ACC112 (cell line): ENCODE results near the gene CNKSR3.
A peak's percentile ranks its signal among the peaks of the same experiment; 100 is the strongest.

Experiments used
- H2AFZ ChIP-seq: fragments of 200-600 bp; sonication (generic); one replicate; pipeline ENCODE4 v1.6.0; 2017; ENCODE audit warnings: antibody characterized with exemption, low read length; ENCODE audit not compliant: unreplicated experiment
- H3K27ac ChIP-seq: fragments of 200-600 bp; sonication (generic); 2 replicates; pipeline ENCODE4 v1.5.1; 2014; ENCODE audit warnings: low read depth, mild to moderate bottlenecking, antibody characterized with exemption, low read length, moderate library complexity
- H3K27me3 ChIP-seq: fragments of 200-600 bp; sonication (generic); 2 replicates; pipeline ENCODE4 v1.6.1; 2014; ENCODE audit warnings: mild to moderate bottlenecking, antibody characterized with exemption, low read length, moderate library complexity, mixed read lengths; ENCODE audit not compliant: insufficient read depth
- H3K36me3 ChIP-seq: fragments of 200-600 bp; sonication (generic); 2 replicates; pipeline ENCODE4 v1.6.1; 2016; ENCODE audit warnings: mild to moderate bottlenecking, antibody characterized with exemption, low read length, moderate library complexity, mixed read lengths; ENCODE audit not compliant: insufficient read depth
- H3K4me1 ChIP-seq: fragments of 200-600 bp; sonication (generic); one replicate; pipeline ENCODE4 v1.6.1; 2016; ENCODE audit warnings: low read length, mixed read lengths; ENCODE audit not compliant: insufficient read depth, unreplicated experiment, control insufficient read depth
- H3K4me3 ChIP-seq: fragments of 200-600 bp; sonication (generic); 2 replicates; pipeline ENCODE4 v1.5.1; 2014; ENCODE audit warnings: mild to moderate bottlenecking, low read depth, low read length
- H3K79me2 ChIP-seq: fragments of 200-600 bp; sonication (generic); one replicate; pipeline ENCODE4 v1.6.0; 2016; ENCODE audit warnings: low read length; ENCODE audit not compliant: control insufficient read depth, unreplicated experiment, insufficient read depth

CNKSR3 gene

DNA sequence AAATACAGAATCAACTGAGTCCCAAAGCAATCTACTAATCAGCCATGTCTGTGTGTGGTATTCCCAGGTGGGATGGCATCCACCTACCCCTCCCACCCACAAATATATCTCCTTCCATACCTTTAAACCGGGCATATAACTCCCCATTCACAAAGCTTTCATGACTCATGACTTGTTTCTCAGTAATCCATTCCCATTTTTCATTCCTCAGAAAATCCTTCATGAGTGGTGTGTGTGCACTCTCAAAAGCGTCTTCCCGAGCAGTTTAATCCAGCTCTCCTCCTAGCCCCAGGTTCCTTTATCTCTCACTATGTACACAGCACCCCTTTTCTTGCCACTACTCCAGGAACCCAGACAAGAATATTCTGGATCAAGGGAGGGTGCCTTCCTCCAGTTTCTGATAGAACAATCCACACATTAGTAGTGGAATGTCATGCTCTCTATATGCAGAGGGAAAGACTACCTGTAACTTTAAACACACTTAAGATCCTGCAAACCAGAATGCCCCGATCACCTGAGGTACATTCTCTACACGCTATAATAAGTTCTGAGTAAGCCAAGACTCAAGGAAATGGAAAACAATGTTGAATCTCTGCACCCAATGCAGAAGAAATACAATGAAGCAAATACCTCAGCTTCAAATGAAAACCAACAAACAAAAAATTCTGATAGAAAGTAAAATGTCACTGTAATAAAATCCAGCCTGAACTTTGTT is 98.2 kb downstream of the CNKSR3 start:
- Histone ChIP-seq H3K4me1 (peaks cover 18% of the 10 kb centered on the region), H3K27me3 (no peaks in the 10 kb centered on the region), H3K36me3 (0 out of 2 replicates have a peak, but pooled peaks cover 3% of the 10 kb centered on the region), H2AFZ (no peak overlapping the region), H3K79me2 (no peaks in the 10 kb centered on the region), H3K27ac (no peak overlapping the region), H3K4me3 (no peak overlapping the region)

DNA sequence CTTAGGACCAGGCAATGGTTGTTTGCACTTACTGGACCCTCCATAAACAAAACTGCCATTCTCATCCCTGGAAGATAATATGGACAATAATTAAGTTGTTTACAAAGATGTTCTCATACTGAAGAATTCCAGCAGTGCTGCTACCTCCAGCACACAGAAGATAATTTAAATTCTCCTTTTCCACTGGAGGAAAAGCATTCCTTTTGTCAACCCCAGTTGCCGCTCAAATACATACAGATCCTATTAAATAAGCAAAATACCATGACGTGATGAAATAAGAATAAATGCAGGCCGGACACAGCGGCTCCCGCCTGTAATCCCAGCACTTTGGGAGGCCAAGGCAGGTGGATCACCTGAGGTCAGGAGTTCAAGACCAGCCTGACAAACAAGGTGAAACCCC is 99.4 kb downstream of the CNKSR3 start:
- 0 out of 2 replicates have a peak, but pooled peaks cover 3% of the 10 kb centered on the region for H3K36me3 ChIP-seq
- peak overlapping the region; percentile 83 for H3K27ac ChIP-seq
- H3K27me3 ChIP-seq: no peaks in the 10 kb centered on the region
- H3K4me1 ChIP-seq: peaks cover 18% of the 10 kb centered on the region
- H3K4me3 ChIP-seq: peak overlapping the region; percentile 60
- H3K79me2 ChIP-seq: no peaks in the 10 kb centered on the region
- peak overlapping the region; percentile 74 for H2AFZ ChIP-seq

DNA sequence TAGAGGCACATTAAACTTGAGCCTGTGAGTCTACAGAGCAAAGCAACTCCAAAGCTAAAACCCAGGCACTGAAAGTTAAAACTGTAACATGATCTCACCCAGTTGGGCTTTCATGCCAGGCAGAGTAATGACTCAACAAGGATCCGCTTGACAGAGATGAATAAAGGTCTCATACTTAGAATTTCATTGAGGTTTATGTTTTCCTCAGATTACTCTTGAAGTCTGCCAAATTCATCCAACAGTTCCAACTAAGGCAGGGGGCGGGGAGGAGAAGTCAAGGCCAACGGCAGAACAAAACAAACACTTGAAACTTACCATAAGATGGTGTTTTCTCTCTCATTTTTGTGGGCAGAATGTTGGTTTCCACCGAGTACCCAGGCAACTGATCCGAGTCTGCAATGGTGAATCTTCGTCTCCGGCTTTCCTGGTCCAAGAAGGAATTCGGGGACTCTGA is 99.8 kb downstream of the CNKSR3 start:
- peak overlapping the region; percentile 74 for H2AFZ ChIP-seq

DNA sequence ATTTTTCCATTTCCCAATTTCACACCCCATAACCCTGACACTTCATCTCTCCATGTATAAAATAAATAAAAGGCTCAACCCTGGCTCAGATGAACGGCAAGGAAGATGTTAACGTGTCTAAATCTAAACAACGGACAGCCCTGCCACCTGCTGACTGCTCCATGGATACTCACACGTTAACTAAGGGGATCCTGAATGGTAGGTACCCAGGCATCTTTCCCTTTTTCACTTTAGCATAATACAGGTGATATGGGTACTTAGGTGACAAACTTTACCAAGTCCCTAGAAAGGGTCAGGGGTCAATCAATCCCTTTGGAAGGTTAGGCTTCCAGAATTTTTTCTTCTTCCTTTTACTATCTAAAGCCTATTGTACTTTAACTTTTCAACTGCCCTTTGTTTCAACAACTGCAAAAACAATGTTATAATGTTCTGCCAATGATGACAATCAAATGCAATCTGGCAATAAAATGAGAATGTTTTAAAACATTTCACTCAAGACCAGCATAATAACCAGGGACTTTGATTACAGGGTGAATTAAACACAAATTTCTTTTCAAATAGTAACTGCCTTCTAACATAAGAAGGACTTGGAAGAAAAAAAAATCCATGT is 101.5 kb downstream of the CNKSR3 start:
- no peak overlapping the region for H3K27ac ChIP-seq
- H3K4me3 ChIP-seq: no peak overlapping the region
- no peaks in the 10 kb centered on the region for H3K27me3 ChIP-seq
- no peak overlapping the region for H2AFZ ChIP-seq
- 0 out of 2 replicates have a peak, but pooled peaks cover 3% of the 10 kb centered on the region for H3K36me3 ChIP-seq
- H3K4me1 ChIP-seq: peaks cover 37% of the 10 kb centered on the region
- H3K79me2 ChIP-seq: no peaks in the 10 kb centered on the region

More for the DNA sequence above, 99.8 kb downstream of the CNKSR3 start:
- peak overlapping the region; percentile 83 for H3K27ac ChIP-seq
- H3K27me3 ChIP-seq: no peaks in the 10 kb centered on the region
- peaks cover 23% of the 10 kb centered on the region for H3K4me1 ChIP-seq
- no peaks in the 10 kb centered on the region for H3K79me2 ChIP-seq
- H3K36me3 ChIP-seq: 0 out of 2 replicates have a peak, but pooled peaks cover 3% of the 10 kb centered on the region
- H3K4me3 ChIP-seq: peak overlapping the region; percentile 60

DNA sequence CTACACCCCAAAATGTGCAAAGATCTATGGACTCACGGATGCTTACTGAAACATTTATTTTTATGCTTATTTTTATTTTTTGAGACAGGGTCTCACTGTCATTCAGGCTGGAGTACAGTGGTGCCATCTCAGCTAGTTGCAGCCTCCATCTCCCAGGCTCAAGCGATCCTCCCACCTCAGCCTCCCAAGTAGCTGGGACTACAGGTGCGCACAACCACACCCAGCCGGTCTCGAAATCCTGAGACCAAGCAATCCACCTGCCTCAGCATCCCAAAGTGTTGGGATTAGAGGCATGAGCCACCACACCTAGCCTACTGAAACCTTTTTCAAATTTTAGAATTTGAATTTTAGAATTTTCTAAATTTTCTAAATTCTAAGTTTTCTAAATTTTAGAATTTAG is 103.0 kb downstream of the CNKSR3 start:
- H3K27me3 ChIP-seq: no peaks in the 10 kb centered on the region
- no peak overlapping the region for H3K27ac ChIP-seq
- H3K79me2 ChIP-seq: no peaks in the 10 kb centered on the region
- 0 out of 2 replicates have a peak, but pooled peaks cover 3% of the 10 kb centered on the region for H3K36me3 ChIP-seq
- H3K4me1 ChIP-seq: peaks cover 45% of the 10 kb centered on the region
- no peak overlapping the region for H3K4me3 ChIP-seq
- H2AFZ ChIP-seq: no peak overlapping the region

DNA sequence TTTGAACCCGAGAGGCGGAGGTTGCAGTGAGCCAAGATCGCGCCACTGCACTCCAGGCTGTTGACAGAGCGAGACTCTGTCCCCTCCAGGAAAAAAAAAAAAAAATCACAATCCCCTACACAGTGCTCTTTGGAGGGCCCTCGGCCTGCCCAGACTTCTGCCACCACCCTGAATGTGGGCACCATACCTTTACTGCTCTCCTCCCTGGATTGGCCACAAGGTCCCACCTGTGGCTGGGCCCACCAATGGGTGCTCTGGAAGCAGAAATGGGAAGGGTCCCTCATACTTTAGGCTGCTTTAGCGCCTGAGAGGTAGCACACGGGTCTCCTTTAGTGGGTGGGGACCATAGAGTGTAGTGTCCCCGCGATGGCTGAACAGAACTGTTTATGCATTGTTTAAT is 103.6 kb downstream of the CNKSR3 start:
- Histone ChIP-seq H3K27ac (no peak overlapping the region), H3K4me1 (peaks cover 47% of the 10 kb centered on the region), H3K79me2 (no peaks in the 10 kb centered on the region), H3K27me3 (no peaks in the 10 kb centered on the region), H3K36me3 (0 out of 2 replicates have a peak, but pooled peaks cover 3% of the 10 kb centered on the region), H2AFZ (no peak overlapping the region), H3K4me3 (no peak overlapping the region)

DNA sequence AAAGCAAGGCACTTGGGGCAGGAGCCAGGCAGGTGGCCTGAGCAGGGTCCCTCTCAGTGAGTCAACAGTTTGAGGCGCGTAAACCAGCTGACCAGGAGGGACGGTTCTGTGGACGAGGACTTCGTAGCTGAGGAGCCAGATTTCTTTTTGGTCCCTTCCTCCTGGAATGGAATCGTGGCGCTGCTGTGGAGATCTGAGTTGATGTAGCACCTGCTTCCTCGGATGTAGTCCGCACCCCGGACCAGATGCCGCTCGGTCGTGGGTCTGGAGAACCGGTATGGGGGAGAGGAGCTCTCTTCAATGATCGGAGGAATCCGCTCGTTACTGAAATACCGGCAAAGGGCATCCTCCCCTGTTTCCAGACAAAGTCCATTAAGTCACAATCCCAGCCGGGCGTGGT is 104.2 kb downstream of the CNKSR3 start:
- no peak overlapping the region for H3K4me3 ChIP-seq
- no peak overlapping the region for H3K27ac ChIP-seq
- 0 out of 2 replicates have a peak, but pooled peaks cover 3% of the 10 kb centered on the region for H3K36me3 ChIP-seq
- H3K79me2 ChIP-seq: no peaks in the 10 kb centered on the region
- no peaks in the 10 kb centered on the region for H3K27me3 ChIP-seq
- no peak overlapping the region for H2AFZ ChIP-seq
- peaks cover 48% of the 10 kb centered on the region for H3K4me1 ChIP-seq

DNA sequence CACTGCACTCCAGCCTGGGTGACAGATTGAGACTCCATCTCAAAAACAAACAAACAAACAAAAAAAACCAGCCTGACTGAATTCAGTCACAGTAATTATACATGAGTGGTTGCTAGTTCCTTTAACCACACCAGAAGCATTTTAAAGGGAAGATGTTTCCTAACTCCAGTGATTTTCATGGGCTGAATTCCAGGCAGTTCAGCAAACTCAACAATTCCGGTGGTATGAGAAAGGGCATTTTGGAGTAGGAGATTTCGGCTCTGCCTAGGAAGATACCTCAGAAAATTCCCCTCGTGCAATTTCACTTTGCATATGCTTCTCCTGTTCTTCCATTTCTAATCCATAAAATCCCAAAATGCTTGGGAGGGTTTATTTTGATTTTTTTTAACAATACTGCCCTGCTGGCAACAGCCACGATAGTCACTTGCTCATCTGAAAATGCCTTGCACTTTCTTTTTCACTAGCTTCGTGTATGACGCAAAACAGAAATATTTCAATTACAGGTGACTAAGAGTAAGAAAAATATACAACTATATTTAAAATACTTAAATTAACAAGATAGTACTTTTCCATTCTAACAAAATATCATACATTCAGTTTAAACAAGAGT is 105.6 kb downstream of the CNKSR3 start:
- H3K79me2 ChIP-seq: no peaks in the 10 kb centered on the region
- no peaks in the 10 kb centered on the region for H3K27me3 ChIP-seq
- H2AFZ ChIP-seq: peak overlapping the region; percentile 74
- H3K36me3 ChIP-seq: 0 out of 2 replicates have a peak, but pooled peaks cover 3% of the 10 kb centered on the region
- H3K4me3 ChIP-seq: peak overlapping the region; percentile 77
- peak overlapping the region; percentile 88 for H3K27ac ChIP-seq
- H3K4me1 ChIP-seq: peaks cover 36% of the 10 kb centered on the region

DNA sequence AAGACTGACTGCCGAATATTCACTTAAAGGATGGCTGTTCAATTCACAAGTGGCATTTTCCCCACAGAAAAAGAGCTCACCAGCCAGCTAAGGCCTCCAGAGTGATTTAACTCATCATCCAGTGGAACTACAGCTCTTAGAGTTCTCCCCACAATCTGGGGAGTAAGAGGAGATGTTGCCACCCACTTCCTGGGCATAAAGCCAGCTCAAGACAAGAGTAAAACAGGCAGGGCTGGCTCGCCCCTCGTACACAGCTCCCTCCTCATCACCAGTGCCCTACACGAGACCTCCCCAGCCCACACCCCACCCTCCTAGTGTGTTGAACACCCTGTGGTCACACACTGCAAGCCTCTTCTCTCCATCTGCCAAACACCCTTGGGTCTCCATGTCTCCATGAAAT is 106.7 kb downstream of the CNKSR3 start:
- no peaks in the 10 kb centered on the region for H3K27me3 ChIP-seq
- H3K27ac ChIP-seq: peak overlapping the region; percentile 88
- no peaks in the 10 kb centered on the region for H3K36me3 ChIP-seq
- H3K4me3 ChIP-seq: peak overlapping the region; percentile 21; the same call in 1 of the 2 replicates
- peaks cover 43% of the 10 kb centered on the region for H3K4me1 ChIP-seq
- no peak overlapping the region for H2AFZ ChIP-seq
- H3K79me2 ChIP-seq: no peaks in the 10 kb centered on the region

DNA sequence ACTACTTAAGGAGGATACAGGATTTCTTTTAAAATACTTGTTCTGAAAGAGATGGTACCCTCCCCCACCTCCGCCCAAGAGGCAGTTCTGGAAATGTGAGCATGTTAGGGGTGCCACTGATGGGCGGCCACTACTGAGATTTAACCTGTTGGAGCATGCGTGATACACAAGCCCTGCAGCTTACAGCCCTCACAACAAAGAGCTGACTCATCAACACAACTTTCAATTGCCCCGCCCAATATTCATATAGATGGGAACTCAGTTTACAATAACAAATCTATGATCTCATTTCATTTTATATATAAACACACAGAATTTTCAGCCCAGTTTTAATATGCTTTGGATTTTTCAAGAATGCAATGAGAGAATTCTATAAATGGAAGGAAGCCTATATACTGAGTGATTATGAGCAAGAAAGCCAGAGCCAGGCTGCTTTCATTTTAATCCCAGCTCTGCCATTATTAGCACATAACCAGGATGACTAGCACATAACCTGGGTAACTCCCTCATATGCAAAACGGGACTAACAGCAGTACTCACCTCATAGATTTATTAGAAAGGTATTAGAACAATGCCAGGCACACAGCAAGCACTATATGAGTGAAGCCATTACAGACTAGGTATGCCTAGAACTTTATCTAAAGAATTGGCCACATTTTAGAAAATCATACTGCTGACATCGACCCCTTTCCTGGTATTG is 108.3 kb downstream of the CNKSR3 start:
- Histone ChIP-seq H3K36me3 (no peaks in the 10 kb centered on the region), H3K27me3 (no peaks in the 10 kb centered on the region), H3K4me3 (no peak overlapping the region), H3K27ac (no peak overlapping the region), H2AFZ (no peak overlapping the region), H3K4me1 (peaks cover 43% of the 10 kb centered on the region), H3K79me2 (no peaks in the 10 kb centered on the region)
